Nephron progenitor cell (in vitro differentiated cells): ENCODE results near the gene ETV2.
A peak's percentile ranks its signal among the peaks of the same experiment; 100 is the strongest.

ENCODE experiments used
- DNase-seq: peaks from one replicate; pipeline ENCODE4 v3.0.0; 2021
- H3K27ac Mint-ChIP-seq: 2 replicates; pipeline ENCODE4 v1.8.0; 2021; ENCODE audit warnings: mild to moderate bottlenecking, moderate library complexity, mixed read lengths
- H3K27me3 Mint-ChIP-seq: 2 replicates; pipeline ENCODE4 v1.8.0; 2021; ENCODE audit warnings: mild to moderate bottlenecking, low read depth, mixed read lengths; ENCODE audit not compliant: poor library complexity
- H3K36me3 Mint-ChIP-seq: 2 replicates; pipeline ENCODE4 v1.8.0; 2021; ENCODE audit warnings: low read depth, mixed read lengths
- H3K4me1 Mint-ChIP-seq: 2 replicates; pipeline ENCODE4 v1.8.0; 2021; ENCODE audit warnings: mixed read lengths
- H3K4me3 Mint-ChIP-seq: 2 replicates; pipeline ENCODE4 v1.8.0; 2021; ENCODE audit warnings: mild to moderate bottlenecking, moderate library complexity, mixed read lengths
- H3K9me3 Mint-ChIP-seq: 2 replicates; pipeline ENCODE4 v1.8.0; 2021; ENCODE audit warnings: mild to moderate bottlenecking, moderate library complexity, mixed read lengths
- TF ChIP-seq, protein P1 (sequence below): fragments of 200-600 bp; sonication (generic); IDR thresholded peaks from 2 replicates; pipeline ENCODE4 v1.5.0; 2021; ENCODE audit warnings: antibody characterized with exemption

The ETV2 gene

DNA sequence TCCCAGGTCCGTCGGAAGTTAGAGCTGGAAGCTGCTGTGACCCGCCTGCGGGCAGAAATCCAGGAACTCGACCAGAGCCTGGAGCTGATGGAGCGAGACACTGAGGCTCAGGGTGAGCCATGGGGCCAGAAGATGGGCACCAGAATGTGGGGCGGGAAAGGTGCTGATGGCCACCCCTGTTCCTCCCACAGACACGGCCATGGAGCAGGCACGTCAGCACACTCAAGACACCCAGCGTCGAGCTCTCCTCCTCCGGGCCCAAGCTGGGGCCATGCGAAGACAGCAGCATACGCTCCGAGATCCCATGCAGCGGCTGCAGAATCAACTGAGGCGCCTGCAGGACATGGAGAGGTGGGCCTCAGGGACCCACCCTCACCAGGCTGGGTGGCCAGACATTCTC is 26.5 kb upstream of the ETV2 start:
- H3K4me3 Mint-ChIP-seq = no peak overlapping the region
- TF ChIP-seq, protein P1, sequence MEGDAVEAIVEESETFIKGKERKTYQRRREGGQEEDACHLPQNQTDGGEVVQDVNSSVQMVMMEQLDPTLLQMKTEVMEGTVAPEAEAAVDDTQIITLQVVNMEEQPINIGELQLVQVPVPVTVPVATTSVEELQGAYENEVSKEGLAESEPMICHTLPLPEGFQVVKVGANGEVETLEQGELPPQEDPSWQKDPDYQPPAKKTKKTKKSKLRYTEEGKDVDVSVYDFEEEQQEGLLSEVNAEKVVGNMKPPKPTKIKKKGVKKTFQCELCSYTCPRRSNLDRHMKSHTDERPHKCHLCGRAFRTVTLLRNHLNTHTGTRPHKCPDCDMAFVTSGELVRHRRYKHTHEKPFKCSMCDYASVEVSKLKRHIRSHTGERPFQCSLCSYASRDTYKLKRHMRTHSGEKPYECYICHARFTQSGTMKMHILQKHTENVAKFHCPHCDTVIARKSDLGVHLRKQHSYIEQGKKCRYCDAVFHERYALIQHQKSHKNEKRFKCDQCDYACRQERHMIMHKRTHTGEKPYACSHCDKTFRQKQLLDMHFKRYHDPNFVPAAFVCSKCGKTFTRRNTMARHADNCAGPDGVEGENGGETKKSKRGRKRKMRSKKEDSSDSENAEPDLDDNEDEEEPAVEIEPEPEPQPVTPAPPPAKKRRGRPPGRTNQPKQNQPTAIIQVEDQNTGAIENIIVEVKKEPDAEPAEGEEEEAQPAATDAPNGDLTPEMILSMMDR = no peak
- peaks cover 18% of the 10 kb centered on the region for H3K36me3 Mint-ChIP-seq
- H3K27ac Mint-ChIP-seq = no peak overlapping the region
- H3K4me1 Mint-ChIP-seq = no peaks in the 10 kb centered on the region
- no peaks in the 10 kb centered on the region for H3K9me3 Mint-ChIP-seq
- H3K27me3 Mint-ChIP-seq = peaks cover 11% of the 10 kb centered on the region
- no peak for DNase-seq

DNA sequence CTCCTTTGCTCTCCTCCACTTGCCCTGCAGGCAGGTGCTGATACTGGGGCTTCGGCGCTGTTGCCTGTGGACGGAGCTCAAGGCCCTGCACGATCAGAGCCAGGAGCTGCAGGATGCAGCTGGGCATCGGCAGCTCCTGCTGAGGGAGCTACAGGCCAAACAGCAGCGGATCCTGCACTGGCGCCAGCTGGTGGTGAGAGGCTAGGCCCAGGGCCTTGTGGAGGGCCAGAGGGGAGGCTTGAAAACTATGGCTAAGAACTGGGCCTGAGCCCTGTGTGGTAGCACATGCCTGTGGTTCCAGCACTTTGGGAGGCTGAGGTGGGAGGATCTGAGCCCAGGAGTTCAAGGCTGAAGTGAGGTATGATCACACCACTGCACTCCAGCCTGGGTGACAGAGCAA is 22.7 kb upstream of the ETV2 start:
- Mint-ChIP-seq H3K4me1 (no peaks in the 10 kb centered on the region), H3K9me3 (no peaks in the 10 kb centered on the region), H3K36me3 (peaks cover 29% of the 10 kb centered on the region), H3K27me3 (peaks cover 2% of the 10 kb centered on the region), H3K27ac (no peak overlapping the region), H3K4me3 (no peak overlapping the region)
- TF ChIP-seq, protein P1 = no peak
- DNase-seq = no peak

DNA sequence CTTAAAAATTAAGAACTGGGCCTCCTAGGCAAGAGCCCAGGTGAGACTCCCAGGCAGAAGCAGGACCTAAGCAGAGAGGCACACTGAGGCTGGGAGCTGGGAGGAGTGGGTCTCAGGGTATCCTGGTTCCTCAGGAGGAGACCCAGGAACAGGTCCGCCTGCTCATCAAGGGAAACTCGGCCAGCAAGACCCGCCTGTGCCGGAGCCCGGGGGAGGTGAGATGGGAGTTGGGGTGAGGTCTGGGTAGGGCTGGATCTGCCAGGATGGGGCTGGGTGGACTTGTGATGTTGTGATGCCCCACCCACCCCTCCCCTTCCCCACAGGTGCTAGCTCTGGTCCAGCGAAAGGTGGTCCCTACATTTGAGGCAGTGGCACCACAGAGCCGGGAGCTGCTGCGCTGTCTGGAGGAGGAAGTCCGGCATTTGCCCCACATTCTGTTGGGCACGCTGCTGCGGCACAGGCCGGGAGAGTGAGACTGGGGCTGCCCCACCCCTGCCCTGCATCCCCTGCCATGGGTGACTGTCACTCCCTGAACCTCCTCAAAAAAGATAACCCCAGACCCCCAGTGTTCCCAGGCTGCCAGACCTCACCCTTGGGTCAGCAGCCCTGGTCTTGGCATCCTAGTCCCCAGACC is 22.1 kb upstream of the ETV2 start:
- no peak for DNase-seq
- no peak overlapping the region for H3K4me3 Mint-ChIP-seq
- H3K27me3 Mint-ChIP-seq = peaks cover 2% of the 10 kb centered on the region
- H3K4me1 Mint-ChIP-seq = no peaks in the 10 kb centered on the region
- no peak overlapping the region for H3K27ac Mint-ChIP-seq
- TF ChIP-seq, protein P1 = no peak
- peaks cover 29% of the 10 kb centered on the region for H3K36me3 Mint-ChIP-seq
- H3K9me3 Mint-ChIP-seq = no peaks in the 10 kb centered on the region

- Mint-ChIP-seq H3K9me3 (no peaks in the 10 kb centered on the region), H3K27ac (no peak overlapping the region), H3K27me3 (peaks cover 2% of the 10 kb centered on the region), H3K4me1 (no peaks in the 10 kb centered on the region), H3K4me3 (no peak overlapping the region), H3K36me3 (peaks cover 24% of the 10 kb centered on the region)
- TF ChIP-seq, protein P1 = no peak
- DNase-seq = no peak
Measured at GRCh38 chr19:35620001-35620400, 21.5 kb upstream of the ETV2 start.

- H3K4me1 Mint-ChIP-seq = no peaks in the 10 kb centered on the region
- H3K27me3 Mint-ChIP-seq = peaks cover 2% of the 10 kb centered on the region
- TF ChIP-seq, protein P1 = no peak
- no peak overlapping the region for H3K4me3 Mint-ChIP-seq
- peak overlapping the region; percentile 89 for H3K27ac Mint-ChIP-seq
- H3K9me3 Mint-ChIP-seq = no peaks in the 10 kb centered on the region
- H3K36me3 Mint-ChIP-seq = peaks cover 13% of the 10 kb centered on the region
- no peak for DNase-seq
Measured at GRCh38 chr19:35621708-35622107, 19.8 kb upstream of the ETV2 start.

- Mint-ChIP-seq H3K4me1 (no peaks in the 10 kb centered on the region), H3K27me3 (peaks cover 2% of the 10 kb centered on the region), H3K4me3 (no peak overlapping the region), H3K36me3 (peaks cover 11% of the 10 kb centered on the region), H3K27ac (peak overlapping the region; percentile 92), H3K9me3 (no peaks in the 10 kb centered on the region)
- TF ChIP-seq, protein P1 = no peak
- no peak for DNase-seq
Measured at GRCh38 chr19:35622750-35623149, 18.8 kb upstream of the ETV2 start.
